Skin epidermis (tissue), 12 donors: ENCODE results near the gene SLC9A5.
A peak's percentile ranks its signal among the peaks of the same experiment; 100 is the strongest.

ENCODE experiments used
- H3K27ac ChIP-seq, 21 experiments: fragments of 200-600 bp; sonication (generic) in 11 of 21; one replicate each; pipeline ENCODE4 v1.5.0; 2020; ENCODE audit warnings: mild to moderate bottlenecking in 3 of 21, inconsistent platforms in 2 of 21, moderate library complexity in 2 of 21
- H3K4me3 ChIP-seq, 7 experiments: fragments of 200-600 bp; sonication (generic) in 2 of 7; one replicate each; pipeline ENCODE4 v1.5.0; 2020; ENCODE audit warnings: inconsistent platforms in 2 of 7, mild to moderate bottlenecking in 2 of 7, moderate library complexity in 1 of 7

Gene SLC9A5

GRCh38 chr16:67211674-67212073, 37.1 kb upstream of the SLC9A5 start:
- Histone ChIP-seq H3K27ac (no peak overlapping the region), H3K4me3 (no peak overlapping the region)

GRCh38 chr16:67212766-67213165, 36.0 kb upstream of the SLC9A5 start:
- Histone ChIP-seq H3K27ac (peak overlapping the region in 6 of 21 experiments; percentile 9 to 62 (median 25)), H3K4me3 (no peak overlapping the region)

GRCh38 chr16:67213197-67214019, 35.4 kb upstream of the SLC9A5 start:
- H3K4me3 ChIP-seq = no peak overlapping the region
- H3K27ac ChIP-seq = peak overlapping the region in 7 of 21 experiments; percentile 9 to 62 (median 26)

- Histone ChIP-seq H3K27ac (peak overlapping the region in 1 of 21 experiments; percentile 7), H3K4me3 (no peak overlapping the region)
Observed at GRCh38 chr16:67215706-67216105, 33.1 kb upstream of the SLC9A5 start.

- Histone ChIP-seq H3K27ac (peak overlapping the region in 13 of 21 experiments; percentile 11 to 76 (median 44)), H3K4me3 (no peak overlapping the region)
Observed at GRCh38 chr16:67216612-67217490, 31.9 kb upstream of the SLC9A5 start.

GRCh38 chr16:67223992-67224391, 24.8 kb upstream of the SLC9A5 start:
- Histone ChIP-seq H3K4me3 (no peak overlapping the region), H3K27ac (peak overlapping the region in 2 of 21 experiments; percentile 6 to 26)

- H3K27ac ChIP-seq = peak overlapping the region in 20 of 21 experiments; percentile 56 to 93 (median 86)
- peak overlapping the region; percentile 74 to 100 (median 95) for H3K4me3 ChIP-seq
Observed at GRCh38 chr16:67226295-67226803, 22.4 kb upstream of the SLC9A5 start.

GRCh38 chr16:67226804-67227566, 21.8 kb upstream of the SLC9A5 start, which contains the start of gene TMEM208:
TSS of gene TMEM208 (plus strand) at chr16:67227130. CDS start at chr16:67227219, 89 bp downstream.
- Histone ChIP-seq H3K4me3 (peak within 1 kb of the TSS; percentile 74 to 100 (median 95)), H3K27ac (peak within 1 kb of the TSS; percentile 58 to 93 (median 85))

GRCh38 chr16:67227567-67227921, 21.2 kb upstream of the SLC9A5 start:
- Histone ChIP-seq H3K27ac (peak overlapping the region in 20 of 21 experiments; percentile 61 to 93 (median 86)), H3K4me3 (peak overlapping the region; percentile 74 to 100 (median 95))

- peak overlapping the region in 5 of 7 experiments; percentile 82 to 99 (median 95) for H3K4me3 ChIP-seq
- peak overlapping the region in 4 of 21 experiments; percentile 86 to 92 (median 90) for H3K27ac ChIP-seq
Observed at GRCh38 chr16:67228034-67228785, 20.6 kb upstream of the SLC9A5 start.

- Histone ChIP-seq H3K4me3 (no peak overlapping the region), H3K27ac (no peak overlapping the region)
Observed at GRCh38 chr16:67228905-67229304, 19.9 kb upstream of the SLC9A5 start.

GRCh38 chr16:67229906-67230808, 18.6 kb upstream of the SLC9A5 start:
- Histone ChIP-seq H3K27ac (no peak overlapping the region), H3K4me3 (no peak overlapping the region)

- Histone ChIP-seq H3K4me3 (no peak overlapping the region), H3K27ac (no peak overlapping the region)
Observed at GRCh38 chr16:67230809-67231660, 17.7 kb upstream of the SLC9A5 start.

- Histone ChIP-seq H3K27ac (no peak overlapping the region), H3K4me3 (no peak overlapping the region)
Observed at GRCh38 chr16:67233596-67233995, 15.2 kb upstream of the SLC9A5 start.

GRCh38 chr16:67234180-67234597, 14.6 kb upstream of the SLC9A5 start:
- Histone ChIP-seq H3K4me3 (no peak overlapping the region), H3K27ac (no peak overlapping the region)

GRCh38 chr16:67235816-67236562, 12.8 kb upstream of the SLC9A5 start:
- Histone ChIP-seq H3K27ac (peak overlapping the region in 19 of 21 experiments; percentile 5 to 83 (median 67)), H3K4me3 (peak overlapping the region in 1 of 7 experiments; percentile 11)
